Measurements from ENCODE around the gene CREB3L1. TPM values are rescaled to one million over a fixed set of nuclear protein-coding genes. Genes with fewer than 3 reads are reported as not detected.

CREB3L1 gene
- total RNA-seq, 6 experiments from 2014 or later = 0.07 to 0.37 (median 0.24) TPM

DNA sequence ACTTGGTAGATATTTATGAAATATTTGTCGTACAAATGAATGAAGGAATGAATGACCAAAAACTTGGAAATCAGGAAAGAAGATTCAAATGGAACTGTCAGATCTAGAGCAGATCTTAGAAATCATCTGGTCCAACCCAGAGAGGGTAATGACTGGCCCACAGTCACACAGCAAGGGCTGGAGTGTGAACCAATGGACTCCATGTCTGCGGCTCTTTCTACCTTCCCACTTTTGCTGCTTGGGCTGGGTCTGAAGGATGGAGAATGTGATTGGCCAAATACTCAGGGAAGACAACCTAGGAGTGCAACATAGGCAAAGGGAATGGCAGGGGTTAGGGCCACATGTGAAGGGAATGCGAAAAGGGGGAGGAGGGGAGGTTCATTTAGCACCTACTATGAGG, 64.0 kb downstream of the CREB3L1 start:
- Histone ChIP-seq H3K4me3 (no peak overlapping the region), H3K27me3 (no peaks in the 10 kb centered on the region), H3K4me1 (no peaks in the 10 kb centered on the region), H3K36me3 (no peaks in the 10 kb centered on the region), H3K27ac (no peak overlapping the region), H3K9me3 (no peaks in the 10 kb centered on the region)
- no peak for TF ChIP-seq POLR2A (IDR thresholded peaks at IDR 0.05)
- TF ChIP-seq, protein P1, sequence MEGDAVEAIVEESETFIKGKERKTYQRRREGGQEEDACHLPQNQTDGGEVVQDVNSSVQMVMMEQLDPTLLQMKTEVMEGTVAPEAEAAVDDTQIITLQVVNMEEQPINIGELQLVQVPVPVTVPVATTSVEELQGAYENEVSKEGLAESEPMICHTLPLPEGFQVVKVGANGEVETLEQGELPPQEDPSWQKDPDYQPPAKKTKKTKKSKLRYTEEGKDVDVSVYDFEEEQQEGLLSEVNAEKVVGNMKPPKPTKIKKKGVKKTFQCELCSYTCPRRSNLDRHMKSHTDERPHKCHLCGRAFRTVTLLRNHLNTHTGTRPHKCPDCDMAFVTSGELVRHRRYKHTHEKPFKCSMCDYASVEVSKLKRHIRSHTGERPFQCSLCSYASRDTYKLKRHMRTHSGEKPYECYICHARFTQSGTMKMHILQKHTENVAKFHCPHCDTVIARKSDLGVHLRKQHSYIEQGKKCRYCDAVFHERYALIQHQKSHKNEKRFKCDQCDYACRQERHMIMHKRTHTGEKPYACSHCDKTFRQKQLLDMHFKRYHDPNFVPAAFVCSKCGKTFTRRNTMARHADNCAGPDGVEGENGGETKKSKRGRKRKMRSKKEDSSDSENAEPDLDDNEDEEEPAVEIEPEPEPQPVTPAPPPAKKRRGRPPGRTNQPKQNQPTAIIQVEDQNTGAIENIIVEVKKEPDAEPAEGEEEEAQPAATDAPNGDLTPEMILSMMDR (IDR thresholded peaks at IDR 0.05) = no peak
- intact Hi-C loops (cut with DNase I) = no loop called here
- ATAC-seq (no peak), DNase-seq (no peak)
- 60% methylated on average over 1 of the region's 3 CpGs for WGBS (ENCODE audit: insufficient coverage, low coverage, low lambda C conversion rate, missing lambda C conversion rate)

DNA sequence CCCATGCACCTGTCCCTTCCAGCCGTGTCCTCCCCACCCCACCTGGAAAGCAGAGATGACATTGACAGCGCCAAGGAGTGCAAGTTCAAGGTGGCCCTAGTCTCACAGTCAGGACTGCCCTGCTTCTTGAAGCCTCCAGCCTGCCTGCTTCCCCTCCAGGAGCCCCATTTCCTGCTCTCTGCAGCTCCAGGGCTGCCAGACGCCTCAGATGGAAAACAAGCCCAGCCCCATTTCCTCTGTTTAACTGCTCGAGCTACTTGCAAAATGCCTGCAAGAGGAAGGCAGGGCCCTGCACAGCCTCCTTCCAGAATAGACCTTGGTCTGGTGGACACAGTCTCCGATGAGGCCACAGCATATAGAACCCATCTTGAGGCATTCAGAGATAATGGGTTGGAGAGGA, 64.8 kb downstream of the CREB3L1 start:
- no peaks in the 10 kb centered on the region for H3K36me3 ChIP-seq
- ATAC-seq (peak; percentile 2 to 43 (median 8)), DNase-seq (no peak)
- WGBS (ENCODE audit: insufficient coverage, low coverage, low lambda C conversion rate, missing lambda C conversion rate) = 52% methylated on average over 3 of the region's 5 CpGs
- H3K4me3 ChIP-seq = no peak overlapping the region
- H3K27ac ChIP-seq = peak overlapping the region in 1 of 3 donors; percentile 26
- no peaks in the 10 kb centered on the region for H3K27me3 ChIP-seq
- TF ChIP-seq, protein P1 (IDR thresholded peaks at IDR 0.05) = no peak
- TF ChIP-seq POLR2A (IDR thresholded peaks at IDR 0.05) = no peak
- no peaks in the 10 kb centered on the region for H3K9me3 ChIP-seq
- intact Hi-C loops (cut with DNase I) = no loop called here
- H3K4me1 ChIP-seq = no peaks in the 10 kb centered on the region

- no peaks in the 10 kb centered on the region for H3K9me3 ChIP-seq
- intact Hi-C loops (cut with DNase I) = no loop called here
- no peak overlapping the region for H3K4me3 ChIP-seq
- no peaks in the 10 kb centered on the region for H3K36me3 ChIP-seq
- WGBS (ENCODE audit: insufficient coverage, low coverage, low lambda C conversion rate, missing lambda C conversion rate) = 57% methylated on average over 3 of the region's 3 CpGs
- peaks cover 0 to 7% (median 2%) of the 10 kb centered on the region in 4 donors for H3K4me1 ChIP-seq
- TF ChIP-seq POLR2A (IDR thresholded peaks at IDR 0.05) = no peak
- TF ChIP-seq, protein P1 (IDR thresholded peaks at IDR 0.05) = no peak
- H3K27ac ChIP-seq = no peak overlapping the region
- H3K27me3 ChIP-seq = no peaks in the 10 kb centered on the region
- DNase-seq = no peak
- ATAC-seq = no peak
Measured at GRCh38 chr11:46343520-46343919, 66.1 kb downstream of the CREB3L1 start.

- peak overlapping the region; percentile 36 to 63 (median 49) for H3K27ac ChIP-seq
- WGBS (ENCODE audit: insufficient coverage, low coverage, low lambda C conversion rate, missing lambda C conversion rate) = no CpG with 5 or more reads among the region's 20 CpGs
Measured at GRCh38 chr11:46345131-46345597, 67.7 kb downstream of the CREB3L1 start.

More at GRCh38 chr11:46345131-46345597, 67.7 kb downstream of the CREB3L1 start:
- DNase-seq (peak; percentile 70 to 78 (median 78)), ATAC-seq (peak; percentile 23 to 50 (median 40))
- Histone ChIP-seq H3K36me3 (no peaks in the 10 kb centered on the region), H3K27me3 (no peaks in the 10 kb centered on the region), H3K9me3 (no peaks in the 10 kb centered on the region), H3K4me3 (peak overlapping the region; percentile 13 to 71 (median 38)), H3K4me1 (peaks cover 0 to 14% (median 5%) of the 10 kb centered on the region in 4 donors)
- intact Hi-C loops (cut with DNase I) = no loop called here
- peak; percentile 32 for TF ChIP-seq POLR2A (IDR thresholded peaks at IDR 0.05)
- TF ChIP-seq, protein P1 (IDR thresholded peaks at IDR 0.05) = no peak

Measured in right lobe of liver (tissue), 6 donors.